ENCODE results near the gene NECTIN1. TPM values are rescaled to one million over a fixed set of nuclear protein-coding genes. Genes with fewer than 3 reads are reported as not detected.

The NECTIN1 gene
- total RNA-seq, 1 donor from 2014 or later: 299 TPM

GRCh38 chr11:119671051-119671450 lies 57.9 kb downstream of the NECTIN1 start:
- ATAC-seq: no peak

DNA sequence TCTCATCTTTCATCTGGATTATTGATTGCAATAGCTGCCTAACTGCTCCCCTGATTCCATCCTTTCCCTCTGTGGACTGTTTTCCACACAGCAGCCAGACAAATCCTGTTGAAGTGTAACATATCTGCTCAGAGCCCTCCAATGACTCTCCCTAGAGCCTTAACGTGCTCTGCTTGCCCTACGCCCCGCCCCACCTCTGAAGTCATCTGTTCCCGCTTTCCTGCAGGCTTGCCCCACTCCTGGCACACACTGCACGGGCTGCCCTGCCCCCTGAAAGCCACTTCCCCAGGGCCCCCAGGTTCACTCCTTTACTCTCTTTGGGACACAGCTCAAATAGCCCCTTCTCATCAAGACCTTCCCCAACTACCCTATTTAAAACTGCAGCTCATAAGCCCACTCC lies 59.5 kb downstream of the NECTIN1 start:
- ATAC-seq: no peak

GRCh38 chr11:119668676-119669075 lies 60.3 kb downstream of the NECTIN1 start:
- no peak for ATAC-seq

DNA sequence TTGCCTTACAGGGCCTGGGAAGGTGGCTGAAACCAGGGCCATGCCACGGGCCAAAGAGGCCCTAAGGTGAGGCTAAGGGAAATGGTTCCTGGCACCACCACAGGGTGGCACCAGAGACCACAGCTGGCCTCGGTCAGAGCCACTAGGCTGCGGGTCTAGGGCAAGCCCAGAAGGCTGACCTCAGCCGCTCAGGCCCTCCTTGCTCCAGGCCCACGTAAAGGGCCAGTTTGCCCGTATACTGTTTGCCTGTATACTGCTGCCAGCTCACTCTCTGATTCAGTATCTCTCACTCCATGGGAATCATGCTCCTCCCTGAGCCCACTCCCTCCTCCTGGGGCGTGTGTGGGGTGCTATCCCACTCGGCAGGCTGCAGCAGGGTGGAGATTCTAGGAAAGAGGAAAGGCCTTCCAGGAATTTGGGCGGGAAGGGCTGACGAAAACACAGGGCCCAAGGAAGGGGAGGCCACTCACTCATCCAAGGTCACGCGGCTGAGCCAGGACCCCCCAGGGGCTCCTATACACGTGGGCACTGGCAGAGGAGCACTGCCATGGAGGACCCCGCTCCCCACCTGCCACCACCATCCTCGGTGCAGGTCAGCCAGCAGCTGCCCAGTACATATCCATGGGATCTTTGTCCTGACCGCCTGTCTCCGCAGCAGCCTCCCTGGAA lies 62.4 kb downstream of the NECTIN1 start:
- peak; percentile 74 for ATAC-seq

GRCh38 chr11:119666061-119666460 lies 62.9 kb downstream of the NECTIN1 start:
- ATAC-seq: peak; percentile 57

- no peak for ATAC-seq
Measured at GRCh38 chr11:119664701-119665420, 64.1 kb downstream of the NECTIN1 start.

GRCh38 chr11:119664063-119664572 lies 64.9 kb downstream of the NECTIN1 start:
- ATAC-seq: no peak

DNA sequence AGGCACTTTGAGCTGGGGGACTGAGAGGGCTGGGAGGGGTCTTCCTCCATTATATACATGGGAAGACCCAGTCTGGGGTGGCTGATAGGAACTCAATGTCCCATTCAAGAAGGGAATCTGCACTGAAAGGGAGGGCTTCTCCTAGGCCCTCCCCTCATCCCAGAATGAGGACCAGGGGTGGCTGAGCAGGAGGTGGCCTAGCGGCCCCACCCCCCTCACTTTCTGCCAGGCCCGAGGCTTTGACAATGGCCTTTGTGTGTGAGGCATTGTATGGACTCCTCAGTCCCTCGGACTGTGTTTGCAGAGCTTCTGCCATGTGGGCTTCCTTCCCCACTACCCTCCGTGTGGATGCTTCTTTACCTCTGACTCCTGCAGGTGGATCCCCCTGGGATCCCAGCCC lies 65.7 kb downstream of the NECTIN1 start:
- no peak for ATAC-seq

DNA sequence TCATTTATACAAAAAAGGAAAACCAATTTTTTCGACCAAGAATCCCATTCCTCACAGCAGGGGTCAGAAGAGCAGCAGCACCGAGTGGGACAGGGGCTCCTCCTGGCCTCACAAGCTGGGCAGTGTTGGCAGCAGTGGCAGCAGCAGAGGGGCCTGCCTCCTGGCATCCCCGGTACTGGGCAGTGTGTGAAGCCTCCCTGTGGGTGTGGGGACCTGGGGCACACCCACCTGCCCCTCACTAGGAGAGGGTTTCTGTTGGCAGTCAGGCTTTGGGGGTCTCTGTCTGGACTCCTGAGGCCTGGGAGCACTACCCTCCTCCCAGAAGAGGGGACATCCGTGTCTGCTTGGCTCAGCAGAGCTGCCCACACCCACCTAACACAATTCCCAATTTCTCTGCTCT lies 67.8 kb downstream of the NECTIN1 start:
- ATAC-seq: no peak

GRCh38 chr11:119659971-119660723 lies 68.9 kb downstream of the NECTIN1 start:
- no peak for ATAC-seq

DNA sequence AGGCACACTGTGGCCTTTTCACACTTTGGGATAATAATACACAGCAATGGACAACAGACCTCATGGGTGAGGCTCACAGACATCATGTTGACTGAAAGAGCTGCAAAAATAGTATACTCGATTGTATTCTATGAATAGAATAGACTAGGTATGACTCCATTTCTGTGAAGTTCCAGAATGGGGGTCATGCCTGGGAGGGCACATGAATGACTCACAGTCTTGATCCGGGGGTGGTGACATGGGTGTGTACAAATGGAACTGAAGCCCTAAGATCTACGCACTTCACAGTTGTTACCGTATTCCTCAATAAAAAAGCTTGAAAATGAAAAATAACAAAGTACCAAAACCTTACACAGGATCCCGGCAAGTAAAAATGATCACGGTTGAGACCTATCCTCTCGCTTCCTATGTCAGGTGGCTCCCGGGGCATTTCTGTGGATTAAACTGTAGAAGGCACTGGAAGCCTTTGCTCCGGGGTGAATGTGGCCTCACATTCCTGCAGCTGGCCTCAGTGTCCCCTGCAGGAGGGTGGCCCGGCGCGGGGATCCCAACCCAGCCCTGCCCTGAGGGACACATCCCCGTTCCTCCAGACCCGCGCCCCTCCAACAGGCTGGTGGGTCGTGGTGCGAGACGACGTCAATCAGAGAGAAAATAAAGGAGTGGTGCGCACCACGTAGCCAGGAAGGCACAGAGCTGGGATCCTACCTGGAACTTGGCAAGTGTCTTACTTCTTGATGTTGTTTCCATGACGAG lies 75.9 kb downstream of the NECTIN1 start:
- no peak for ATAC-seq

DNA sequence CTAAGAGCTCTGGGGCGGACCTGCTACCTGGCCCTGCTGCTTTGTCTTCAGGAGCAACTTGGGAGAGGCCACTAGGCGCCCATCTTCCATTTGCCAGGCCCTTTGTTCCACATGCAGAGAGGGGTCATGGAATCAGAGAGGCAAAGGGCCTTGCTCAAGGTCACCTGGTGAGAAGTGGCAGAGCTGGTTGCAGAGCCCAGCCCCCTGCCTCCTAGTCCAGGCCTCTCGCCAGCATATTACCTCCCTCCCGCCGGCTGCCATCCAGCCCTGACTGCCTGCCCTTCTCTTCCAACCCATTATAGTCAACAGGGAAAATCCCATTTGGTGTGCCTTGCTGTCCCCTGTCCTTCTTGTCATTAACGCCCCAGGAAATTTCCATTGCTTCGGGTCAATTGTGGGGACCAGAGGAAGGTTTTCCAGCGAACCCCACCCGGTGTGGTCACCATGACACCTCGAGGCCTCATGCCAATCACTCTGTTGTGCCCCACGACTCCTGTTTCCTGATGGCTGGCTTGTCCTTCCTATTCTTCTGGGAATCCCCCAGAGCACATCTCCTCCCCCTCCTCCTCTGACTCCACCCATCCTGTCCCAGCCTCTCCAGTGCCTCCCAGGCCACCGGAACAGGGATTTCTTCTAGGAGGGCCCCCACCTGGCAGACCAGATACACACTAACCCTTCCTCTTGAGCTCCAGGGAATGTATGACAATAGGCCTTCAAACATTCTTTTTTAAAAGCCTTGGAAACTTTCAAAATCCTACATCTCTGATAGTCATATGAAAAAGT lies 77.0 kb downstream of the NECTIN1 start:
- ATAC-seq: no peak

DNA sequence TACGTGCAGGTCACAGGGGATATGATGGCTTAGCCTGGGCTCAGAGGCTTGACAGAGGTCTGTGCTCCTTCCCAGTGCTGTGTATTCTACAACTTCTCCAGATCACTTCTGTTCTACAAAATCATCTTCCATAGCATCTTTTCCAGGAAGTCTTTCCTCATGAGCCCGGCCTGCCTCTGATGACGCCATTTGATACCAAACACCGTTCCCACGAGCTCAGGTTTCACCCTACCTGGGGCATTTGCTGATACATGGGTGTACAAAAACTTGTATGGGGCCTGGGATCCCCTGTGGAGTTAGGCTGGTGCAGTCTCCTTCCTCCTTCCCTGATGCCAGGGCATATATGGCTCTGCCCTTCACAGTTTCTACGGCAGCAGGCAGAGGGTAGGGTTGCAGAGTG lies 78.7 kb downstream of the NECTIN1 start:
- ATAC-seq: no peak

- no peak for ATAC-seq
Measured at GRCh38 chr11:119647254-119647653, 81.7 kb downstream of the NECTIN1 start.

GRCh38 chr11:119645018-119645417 lies 84.0 kb downstream of the NECTIN1 start:
- no peak for ATAC-seq

DNA sequence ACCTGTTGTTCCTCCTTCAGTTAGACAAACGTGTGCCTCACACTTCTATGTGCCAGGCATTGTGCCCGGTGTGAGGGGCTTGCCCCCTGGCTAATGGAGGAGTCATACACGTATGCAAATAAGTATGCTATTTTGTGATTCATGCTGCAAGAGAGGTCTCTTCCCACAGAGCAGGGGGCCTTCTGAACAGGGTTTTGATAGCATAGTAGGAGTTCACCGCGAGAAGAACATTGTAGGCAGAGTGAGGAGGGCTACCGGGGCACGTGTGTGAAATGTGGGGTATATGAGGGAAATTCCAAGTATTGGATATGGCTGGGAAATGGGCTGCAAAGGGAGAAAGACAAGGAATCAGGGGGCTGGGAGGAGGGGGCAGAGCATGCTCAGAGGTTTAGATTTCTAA lies 84.5 kb downstream of the NECTIN1 start:
- no peak for ATAC-seq

DNA sequence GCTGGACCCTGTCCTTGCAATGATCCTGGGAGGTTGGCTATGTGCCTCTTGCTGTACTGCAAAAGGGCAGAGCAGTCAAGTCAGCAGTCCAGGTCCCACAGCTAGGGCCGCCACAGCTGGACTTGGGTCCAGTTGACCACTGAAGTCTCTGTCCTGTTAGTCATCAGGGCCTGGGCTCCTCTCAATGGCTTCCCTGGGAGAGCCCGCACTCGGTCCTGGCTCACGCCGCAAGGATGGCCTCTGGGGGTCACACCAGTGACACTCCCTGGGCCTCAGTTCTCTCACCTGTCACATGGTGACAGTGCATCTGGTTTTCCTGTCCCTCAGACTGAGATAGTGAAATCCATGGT lies 85.1 kb downstream of the NECTIN1 start:
- no peak for ATAC-seq

DNA sequence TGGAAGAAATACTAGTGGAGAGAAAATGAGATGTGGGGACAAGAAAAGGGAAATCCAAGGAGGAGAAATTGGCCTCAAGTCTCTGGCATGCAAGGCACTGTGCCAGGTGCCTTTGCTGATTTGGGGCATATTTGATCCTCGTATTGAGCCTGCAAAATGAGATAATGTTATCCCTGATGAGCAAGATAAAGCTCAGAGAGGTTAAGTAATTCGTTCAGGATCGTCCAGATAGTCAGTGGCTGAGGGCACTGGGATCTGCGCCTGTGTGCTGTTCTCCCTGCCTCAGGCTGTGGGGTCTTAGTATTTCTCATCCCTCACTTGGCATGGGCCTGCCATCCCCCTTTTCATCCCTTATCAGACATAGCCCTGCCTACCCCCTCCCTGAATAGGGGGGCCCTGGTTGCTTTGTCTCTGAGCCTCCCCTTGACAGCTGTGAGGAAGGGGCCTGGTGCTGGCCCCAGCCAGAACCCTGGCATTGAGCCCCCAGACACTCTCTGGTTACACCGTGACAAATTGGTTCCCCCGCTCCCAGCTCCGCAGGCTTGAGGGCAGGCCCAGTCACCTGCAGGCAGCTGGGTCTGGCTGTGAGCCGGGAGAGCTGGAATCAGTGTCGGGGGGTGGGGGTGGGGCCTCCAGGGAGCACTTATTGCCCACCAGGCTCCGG lies 85.7 kb downstream of the NECTIN1 start:
- no peak for ATAC-seq

DNA sequence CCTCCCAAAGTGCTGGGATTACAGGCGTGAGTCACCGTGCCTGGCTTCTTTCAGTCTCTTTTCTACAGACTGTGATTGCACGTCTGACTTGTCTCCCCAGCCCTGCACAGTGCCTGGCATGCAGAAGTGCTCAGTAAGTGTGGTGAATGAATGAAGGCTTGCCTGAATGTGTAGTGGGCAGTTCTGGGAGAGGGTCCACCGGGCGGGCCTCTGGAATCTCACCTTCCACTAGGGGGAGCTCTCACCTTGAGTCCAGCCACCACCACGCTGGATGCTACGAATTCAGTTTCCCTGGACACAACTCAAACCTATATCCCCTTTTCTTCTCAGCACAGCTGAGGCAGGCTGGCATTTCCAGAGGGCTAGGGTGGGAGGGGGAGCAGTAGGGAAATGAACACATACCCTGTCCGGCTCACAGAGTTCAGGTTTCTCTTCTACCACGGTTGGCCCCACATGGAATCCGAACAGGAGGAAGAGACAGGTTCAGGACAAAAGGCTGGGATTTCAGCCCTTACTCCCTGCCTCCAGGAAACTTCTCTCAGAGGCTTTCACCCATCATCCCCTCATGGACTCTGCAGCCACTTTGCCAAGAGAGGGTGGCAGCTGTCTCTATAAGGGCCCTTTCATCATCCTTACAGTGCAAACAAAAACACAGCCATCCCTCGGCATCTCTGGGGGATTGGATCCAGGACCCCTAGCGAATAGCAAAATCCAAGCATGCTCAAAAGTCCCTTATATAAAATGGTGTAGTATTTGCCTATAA lies 86.8 kb downstream of the NECTIN1 start:
- peak; percentile 64 for ATAC-seq

DNA sequence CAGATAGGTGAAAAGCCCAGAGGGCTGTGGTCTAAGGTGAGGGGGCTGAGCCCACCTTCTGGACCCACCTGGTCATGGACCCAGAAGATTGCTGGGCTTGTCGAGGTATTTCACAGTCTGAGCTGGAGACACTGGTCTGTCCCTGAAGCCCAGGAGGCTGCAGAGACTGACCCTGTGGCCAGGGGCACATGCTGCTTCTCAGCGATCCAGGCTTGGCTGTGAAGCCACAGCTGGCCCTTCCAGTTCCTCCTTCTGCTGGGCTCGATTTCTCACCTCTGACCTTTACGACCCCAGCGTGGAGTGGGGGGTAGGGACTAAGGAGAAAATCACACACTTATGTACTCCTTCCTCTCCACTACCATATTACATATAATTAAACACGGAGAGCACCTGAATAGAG lies 88.5 kb downstream of the NECTIN1 start:
- ATAC-seq: no peak

Measured in esophagus mucosa (tissue), 1 donor.